Fibroblast of skin of right biceps (primary cell): ENCODE results near the gene TMTC2.
"Not testable (repeated sequence)": the region's sequence is repeated elsewhere in the genome, so short reads cannot be mapped to it uniquely, and the experiment has no call there.

Experiments used
- DNase-seq: peaks from one replicate; pipeline ENCODE4 v3.0.0-alpha.2; 2013

TMTC2 gene

GRCh38 chr12:82797480-82797879, 110.8 kb downstream of the TMTC2 start:
- no peak for DNase-seq

- DNase-seq, result no peak
Measured at GRCh38 chr12:82800185-82800584, 113.5 kb downstream of the TMTC2 start.

- DNase-seq, result no peak
Measured at GRCh38 chr12:82801951-82802610, 115.4 kb downstream of the TMTC2 start.

GRCh38 chr12:82803201-82803600, 116.5 kb downstream of the TMTC2 start:
- DNase-seq, result no peak

GRCh38 chr12:82804601-82805000, 117.9 kb downstream of the TMTC2 start:
- DNase-seq, result no peak

- DNase-seq, result not testable (repeated sequence)
Measured at GRCh38 chr12:82805004-82805403, 118.3 kb downstream of the TMTC2 start.

- DNase-seq, result peak; percentile 40
Measured at GRCh38 chr12:82805812-82806497, 119.2 kb downstream of the TMTC2 start.

GRCh38 chr12:82807132-82807737, 120.5 kb downstream of the TMTC2 start:
- no peak for DNase-seq

GRCh38 chr12:82810568-82810967, 123.9 kb downstream of the TMTC2 start:
- DNase-seq, result no peak

- no peak for DNase-seq
Measured at GRCh38 chr12:82817368-82817767, 130.7 kb downstream of the TMTC2 start.

GRCh38 chr12:82818271-82819035, 131.7 kb downstream of the TMTC2 start:
- no peak for DNase-seq

GRCh38 chr12:82826505-82826904, 139.8 kb downstream of the TMTC2 start:
- no peak for DNase-seq

- no peak for DNase-seq
Measured at GRCh38 chr12:82832096-82832495, 145.4 kb downstream of the TMTC2 start.

GRCh38 chr12:82832981-82833380, 146.3 kb downstream of the TMTC2 start:
- DNase-seq, result no peak

- no peak for DNase-seq
Measured at GRCh38 chr12:82833481-82833880, 146.8 kb downstream of the TMTC2 start.

GRCh38 chr12:82835217-82835616, 148.5 kb downstream of the TMTC2 start:
- DNase-seq, result peak; percentile 57

GRCh38 chr12:82838131-82838551, 151.4 kb downstream of the TMTC2 start:
- no peak for DNase-seq

- no peak for DNase-seq
Measured at GRCh38 chr12:82838827-82839226, 152.1 kb downstream of the TMTC2 start.

- DNase-seq, result no peak
Measured at GRCh38 chr12:82839796-82840195, 153.1 kb downstream of the TMTC2 start.

- DNase-seq, result no peak
Measured at GRCh38 chr12:82841487-82841904, 154.8 kb downstream of the TMTC2 start.

- no peak for DNase-seq
Measured at GRCh38 chr12:82842480-82842879, 155.8 kb downstream of the TMTC2 start.

- not testable (repeated sequence) for DNase-seq
Measured at GRCh38 chr12:82845076-82845475, 158.4 kb downstream of the TMTC2 start.

- no peak for DNase-seq
Measured at GRCh38 chr12:82848845-82849244, 162.1 kb downstream of the TMTC2 start.
